ENCODE data around the gene PTPRG. TPM values are rescaled to one million over a fixed set of nuclear protein-coding genes. Genes with fewer than 3 reads are reported as not detected.

PTPRG gene
- total RNA-seq, 3 donors from 2014 or later: 28.9 to 54.7 (median 40.4) TPM

DNA sequence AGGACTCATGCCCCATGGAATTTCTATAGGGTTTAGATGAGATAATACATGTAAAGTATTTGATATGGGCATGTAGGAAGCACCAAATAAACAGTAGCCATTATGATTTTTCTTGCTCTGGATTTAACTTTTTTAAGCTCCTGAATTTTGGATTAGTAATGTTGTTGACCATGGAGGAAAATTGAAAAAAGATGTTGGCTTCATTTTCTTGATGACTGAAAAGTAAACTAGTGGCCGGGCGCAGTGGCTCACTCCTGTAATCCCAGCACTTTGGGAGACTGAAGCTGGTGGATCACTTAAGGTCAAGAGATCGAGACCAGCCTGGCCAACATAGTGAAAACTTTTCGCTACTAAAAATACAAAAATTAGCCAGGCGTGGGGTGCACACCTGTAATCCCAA, 120.3 kb downstream of the PTPRG start:
- Histone ChIP-seq H3K36me3 (ENCODE audit: low read depth) (no peaks in the 10 kb centered on the region), H3K9me3 (no peaks in the 10 kb centered on the region)
- TF ChIP-seq, protein P1, sequence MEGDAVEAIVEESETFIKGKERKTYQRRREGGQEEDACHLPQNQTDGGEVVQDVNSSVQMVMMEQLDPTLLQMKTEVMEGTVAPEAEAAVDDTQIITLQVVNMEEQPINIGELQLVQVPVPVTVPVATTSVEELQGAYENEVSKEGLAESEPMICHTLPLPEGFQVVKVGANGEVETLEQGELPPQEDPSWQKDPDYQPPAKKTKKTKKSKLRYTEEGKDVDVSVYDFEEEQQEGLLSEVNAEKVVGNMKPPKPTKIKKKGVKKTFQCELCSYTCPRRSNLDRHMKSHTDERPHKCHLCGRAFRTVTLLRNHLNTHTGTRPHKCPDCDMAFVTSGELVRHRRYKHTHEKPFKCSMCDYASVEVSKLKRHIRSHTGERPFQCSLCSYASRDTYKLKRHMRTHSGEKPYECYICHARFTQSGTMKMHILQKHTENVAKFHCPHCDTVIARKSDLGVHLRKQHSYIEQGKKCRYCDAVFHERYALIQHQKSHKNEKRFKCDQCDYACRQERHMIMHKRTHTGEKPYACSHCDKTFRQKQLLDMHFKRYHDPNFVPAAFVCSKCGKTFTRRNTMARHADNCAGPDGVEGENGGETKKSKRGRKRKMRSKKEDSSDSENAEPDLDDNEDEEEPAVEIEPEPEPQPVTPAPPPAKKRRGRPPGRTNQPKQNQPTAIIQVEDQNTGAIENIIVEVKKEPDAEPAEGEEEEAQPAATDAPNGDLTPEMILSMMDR (IDR thresholded peaks at IDR 0.05): no peak

GRCh38 chr3:61682671-61683548, 121.5 kb downstream of the PTPRG start:
- H3K4me3 ChIP-seq: no peak overlapping the region
- TF ChIP-seq, protein P1 (IDR thresholded peaks at IDR 0.05): no peak
- intact Hi-C loops (cut with DNase I, micrococcal nuclease): no loop called here
- no peaks in the 10 kb centered on the region for H3K9me3 ChIP-seq
- H3K4me1 ChIP-seq (ENCODE audit: low read depth): peaks cover 4% of the 10 kb centered on the region
- ATAC-seq (peak; percentile 80), DNase-seq (no peak)
- H3K36me3 ChIP-seq (ENCODE audit: low read depth): no peaks in the 10 kb centered on the region

More for the DNA sequence above, 120.3 kb downstream of the PTPRG start:
- DNase-seq: no peak
- intact Hi-C loops (cut with DNase I, micrococcal nuclease): no loop called here
- no peaks in the 10 kb centered on the region for H3K4me1 ChIP-seq (ENCODE audit: low read depth)
- ATAC-seq: no peak
- no peak overlapping the region for H3K4me3 ChIP-seq

DNA sequence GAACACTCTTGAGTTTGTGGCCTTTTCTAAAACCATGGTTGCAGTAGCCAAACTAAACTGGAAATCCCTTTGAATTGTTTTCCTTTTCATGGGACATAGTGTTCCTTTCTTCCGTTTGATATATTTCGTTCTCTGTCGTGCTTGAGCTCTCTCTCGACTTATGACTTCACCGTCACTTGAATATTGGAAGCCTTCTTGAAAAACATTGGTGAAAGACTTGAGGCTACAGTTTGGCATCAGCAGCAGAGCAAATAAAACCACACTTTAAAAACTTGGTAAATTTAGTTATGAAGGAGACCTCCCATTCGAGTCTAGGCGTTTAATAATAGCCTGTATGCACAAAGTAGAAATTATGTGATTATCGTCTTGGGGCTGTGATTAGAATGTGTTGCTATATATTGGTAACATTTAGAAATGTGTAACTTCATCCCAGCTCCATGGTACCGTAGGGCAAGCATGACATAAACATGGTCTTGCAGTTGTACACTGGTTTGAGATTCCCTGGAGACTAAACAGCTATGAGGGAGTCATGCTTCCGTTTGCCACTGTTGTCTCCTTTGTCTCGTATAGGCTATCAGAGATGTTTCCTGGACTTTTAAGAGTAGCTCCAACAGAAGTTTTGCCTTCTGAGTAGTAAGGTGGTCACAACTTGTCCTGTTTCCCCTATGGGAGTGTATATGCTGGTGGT, 122.3 kb downstream of the PTPRG start:
- ATAC-seq (no peak), DNase-seq (no peak)
- Histone ChIP-seq H3K4me1 (ENCODE audit: low read depth) (peaks cover 4% of the 10 kb centered on the region), H3K9me3 (no peaks in the 10 kb centered on the region), H3K4me3 (no peak overlapping the region), H3K36me3 (ENCODE audit: low read depth) (no peaks in the 10 kb centered on the region)
- TF ChIP-seq, protein P1 (IDR thresholded peaks at IDR 0.05): no peak
- intact Hi-C loops (cut with DNase I, micrococcal nuclease): no loop called here

DNA sequence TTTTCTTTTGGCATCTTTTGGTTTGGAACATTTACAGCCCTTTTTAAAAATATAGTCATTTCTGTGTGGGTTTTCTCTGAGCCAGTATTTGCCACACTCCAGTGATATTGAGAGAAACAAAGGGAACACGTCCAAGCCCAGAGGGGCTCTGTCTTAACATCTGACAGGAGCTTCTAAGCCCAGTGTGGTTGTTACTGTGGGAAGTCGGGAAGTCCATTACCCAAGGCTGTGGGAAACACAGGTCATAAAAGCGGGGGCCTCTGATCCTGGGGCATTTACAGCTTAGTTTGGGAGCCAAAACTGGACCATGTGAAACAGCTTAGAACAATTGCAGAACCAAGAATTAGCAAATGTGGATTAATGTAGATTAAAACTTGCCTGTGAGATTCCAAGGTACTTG, 123.0 kb downstream of the PTPRG start:
- intact Hi-C loops (cut with DNase I, micrococcal nuclease): no loop called here
- DNase-seq (no peak), ATAC-seq (no peak)
- Histone ChIP-seq H3K9me3 (no peaks in the 10 kb centered on the region), H3K4me1 (ENCODE audit: low read depth) (peaks cover 4% of the 10 kb centered on the region), H3K4me3 (no peak overlapping the region), H3K36me3 (ENCODE audit: low read depth) (no peaks in the 10 kb centered on the region)
- TF ChIP-seq, protein P1 (IDR thresholded peaks at IDR 0.05): no peak

DNA sequence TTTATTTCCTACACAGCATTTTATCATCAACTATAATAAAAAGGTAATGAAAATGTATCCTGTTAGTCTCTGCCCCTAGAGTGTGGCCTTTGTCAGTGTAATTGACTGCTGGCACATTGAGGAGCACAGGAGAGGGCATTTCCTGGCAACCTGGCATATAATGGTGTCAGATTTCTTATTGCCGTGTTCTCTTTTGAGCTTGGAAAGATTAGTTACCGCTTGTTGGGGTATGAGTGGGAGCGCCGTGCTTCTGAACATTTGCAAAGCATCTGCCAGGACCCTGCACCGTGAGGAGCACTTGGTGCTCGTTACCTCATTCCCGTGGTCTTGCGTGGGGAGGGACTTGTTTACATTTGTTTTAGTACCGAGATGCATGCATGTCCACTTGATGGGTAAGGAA, 124.4 kb downstream of the PTPRG start:
- peak in 2 of 3 donors; percentile 30 to 40 for DNase-seq
- peak; percentile 75 for ATAC-seq
- H3K4me3 ChIP-seq: no peak overlapping the region
- intact Hi-C loops (cut with DNase I, micrococcal nuclease): no loop called here
- TF ChIP-seq, protein P1 (IDR thresholded peaks at IDR 0.05): no peak
- H3K4me1 ChIP-seq (ENCODE audit: low read depth): peaks cover 4% of the 10 kb centered on the region
- no peaks in the 10 kb centered on the region for H3K36me3 ChIP-seq (ENCODE audit: low read depth)
- H3K9me3 ChIP-seq: no peaks in the 10 kb centered on the region

Data from mucosa of descending colon (tissue), 3 donors.